A673 (cell line): ENCODE data around the gene IPCEF1. TPM values are rescaled to one million over a fixed set of nuclear protein-coding genes. Genes with fewer than 3 reads are reported as not detected.

Experiments used
- BruUV-seq: library from RNA; stranded (reverse); fragments of 400-500 nt; replicated peaks from 2 replicates; lab custom pipeline; 2021; lab: Mats Ljungman, UMichigan
- CTCF ChIA-PET: fragments of 300-600 bp; sonication (Branson Sonifier 250); formaldehyde crosslinking; loops from one replicate; lab custom pipeline; 2022; ENCODE audit warnings: antibody characterized with exemption; lab: Charles Lee
- POLR2A ChIA-PET: fragments of 300-600 bp; sonication (Branson Sonifier 250); formaldehyde crosslinking; loops from one replicate; lab custom pipeline; 2022; ENCODE audit warnings: antibody characterized with exemption; ENCODE audit not compliant: low non-redundant PET; lab: Charles Lee
- DNase-seq: peaks from one replicate; pipeline ENCODE4 v3.0.0-alpha.2; 2015; ENCODE audit warnings: low spot score
- H3K27ac ChIP-seq: fragments of 200-600 bp; sonication (generic); 2 replicates; pipeline ENCODE4 v1.5.1; 2016; ENCODE audit warnings: mixed run types, low read depth, mild to moderate bottlenecking, mixed read lengths, antibody characterized with exemption, low read length; ENCODE audit not compliant: poor library complexity, severe bottlenecking
- H3K27me3 ChIP-seq: fragments of 200-600 bp; sonication (generic); replicated peaks from 2 replicates; pipeline ENCODE4 v1.6.1; 2017; ENCODE audit warnings: mixed run types, low read depth, mild to moderate bottlenecking, mixed read lengths, antibody characterized with exemption, low read length; ENCODE audit not compliant: insufficient read depth, poor library complexity
- H3K36me3 ChIP-seq: fragments of 200-600 bp; sonication (generic); 2 replicates; pipeline ENCODE4 v1.6.1; 2016; ENCODE audit warnings: mixed run types, mild to moderate bottlenecking, mixed read lengths, antibody characterized with exemption, low read length; ENCODE audit not compliant: insufficient read depth, poor library complexity, severe bottlenecking
- H3K4me1 ChIP-seq: fragments of 200-600 bp; sonication (generic); 2 replicates; pipeline ENCODE4 v1.6.1; 2017; ENCODE audit warnings: mixed run types, mild to moderate bottlenecking, mixed read lengths, antibody characterized with exemption, low read length; ENCODE audit not compliant: insufficient read depth, poor library complexity, severe bottlenecking
- H3K4me3 ChIP-seq: fragments of 200-600 bp; sonication (generic); 2 replicates; pipeline ENCODE4 v1.5.1; 2016; ENCODE audit warnings: low read depth, mixed run types, mild to moderate bottlenecking, mixed read lengths, low read length; ENCODE audit not compliant: poor library complexity, severe bottlenecking
- H3K9me3 ChIP-seq: fragments of 200-600 bp; sonication (generic); 2 replicates; pipeline ENCODE4 v1.6.1; 2016; ENCODE audit warnings: mixed run types, low read depth, mild to moderate bottlenecking, mixed read lengths, antibody characterized with exemption, low read length; ENCODE audit not compliant: poor library complexity, severe bottlenecking
- EZH2 ChIP-seq: fragments of 200-600 bp; sonication (generic); IDR thresholded peaks from 2 replicates; pipeline ENCODE4 v1.6.1; 2017; ENCODE audit warnings: borderline replicate concordance, low read depth, mild to moderate bottlenecking, mixed read lengths, antibody characterized with exemption, low read length; ENCODE audit not compliant: poor library complexity, severe bottlenecking
- intact Hi-C: fragments of 100-400 bp; cut with micrococcal nuclease; formaldehyde crosslinking; loops from one replicate; pipeline ENCODE4 v1.10.0; 2022; ENCODE audit not compliant: unreplicated experiment
- total RNA-seq: library from RNA; stranded (reverse); gene quantifications from 2 replicates; pipeline ENCODE4 v1.2.3, GENCODE V29; 2021
- TF ChIP-seq, protein P1 (sequence below): fragments of 300-800, 200-600 bp; sonication (generic); conservative IDR thresholded peaks from 2 replicates; pipeline ENCODE4 v1.5.1; 2017; ENCODE audit warnings: low read depth, mild to moderate bottlenecking, antibody characterized with exemption, low read length, moderate library complexity, mixed read lengths

Gene IPCEF1
- total RNA-seq, 1 experiment from 2014 or later: 1.4 TPM

DNA sequence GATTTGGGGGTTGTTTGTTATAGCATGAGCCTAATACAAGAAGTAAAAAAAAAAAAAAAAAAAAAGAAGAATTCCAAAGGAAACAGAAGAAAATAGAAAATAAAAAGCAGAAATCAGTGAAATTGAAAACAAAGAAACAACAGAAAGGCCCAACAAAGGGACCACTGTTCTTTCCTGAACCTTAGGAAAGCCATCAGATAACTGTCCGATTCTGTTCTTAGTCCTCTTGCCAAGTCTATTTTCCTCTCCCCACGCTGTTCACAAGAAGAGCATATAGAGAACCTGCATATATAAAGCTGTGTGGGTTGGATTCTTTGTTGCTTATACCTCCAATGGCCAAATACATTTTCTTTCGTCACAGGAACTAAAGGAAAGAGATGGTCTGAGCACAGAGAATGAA, 38.0 kb upstream of the IPCEF1 start:
- no peak overlapping the region for H3K27ac ChIP-seq
- BruUV-seq: no TSS peak
- ChIA-PET POLR2A (no interaction called here), CTCF (no interaction called here)
- H3K27me3 ChIP-seq: no peaks in the 10 kb centered on the region
- DNase-seq: no peak
- H3K4me3 ChIP-seq: no peak overlapping the region
- no peaks in the 10 kb centered on the region for H3K9me3 ChIP-seq
- TF ChIP-seq, protein P1, sequence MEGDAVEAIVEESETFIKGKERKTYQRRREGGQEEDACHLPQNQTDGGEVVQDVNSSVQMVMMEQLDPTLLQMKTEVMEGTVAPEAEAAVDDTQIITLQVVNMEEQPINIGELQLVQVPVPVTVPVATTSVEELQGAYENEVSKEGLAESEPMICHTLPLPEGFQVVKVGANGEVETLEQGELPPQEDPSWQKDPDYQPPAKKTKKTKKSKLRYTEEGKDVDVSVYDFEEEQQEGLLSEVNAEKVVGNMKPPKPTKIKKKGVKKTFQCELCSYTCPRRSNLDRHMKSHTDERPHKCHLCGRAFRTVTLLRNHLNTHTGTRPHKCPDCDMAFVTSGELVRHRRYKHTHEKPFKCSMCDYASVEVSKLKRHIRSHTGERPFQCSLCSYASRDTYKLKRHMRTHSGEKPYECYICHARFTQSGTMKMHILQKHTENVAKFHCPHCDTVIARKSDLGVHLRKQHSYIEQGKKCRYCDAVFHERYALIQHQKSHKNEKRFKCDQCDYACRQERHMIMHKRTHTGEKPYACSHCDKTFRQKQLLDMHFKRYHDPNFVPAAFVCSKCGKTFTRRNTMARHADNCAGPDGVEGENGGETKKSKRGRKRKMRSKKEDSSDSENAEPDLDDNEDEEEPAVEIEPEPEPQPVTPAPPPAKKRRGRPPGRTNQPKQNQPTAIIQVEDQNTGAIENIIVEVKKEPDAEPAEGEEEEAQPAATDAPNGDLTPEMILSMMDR: no peak
- TF ChIP-seq EZH2: no peak
- intact Hi-C loops: no loop called here
- H3K36me3 ChIP-seq: no peaks in the 10 kb centered on the region
- H3K4me1 ChIP-seq: no peaks in the 10 kb centered on the region

- TF ChIP-seq, protein P1: no peak
- TF ChIP-seq EZH2: no peak
- POLR2A ChIA-PET: no interaction called here
- Histone ChIP-seq H3K4me3 (no peak overlapping the region), H3K4me1 (no peaks in the 10 kb centered on the region), H3K36me3 (no peaks in the 10 kb centered on the region), H3K27me3 (no peaks in the 10 kb centered on the region), H3K27ac (no peak overlapping the region), H3K9me3 (no peaks in the 10 kb centered on the region)
- CTCF ChIA-PET: no interaction called here
- no peak for DNase-seq
- intact Hi-C loops: no loop called here
- no TSS peak for BruUV-seq
These were observed 33.4 kb upstream of the IPCEF1 start for GRCh38 chr6:154390034-154390433.

DNA sequence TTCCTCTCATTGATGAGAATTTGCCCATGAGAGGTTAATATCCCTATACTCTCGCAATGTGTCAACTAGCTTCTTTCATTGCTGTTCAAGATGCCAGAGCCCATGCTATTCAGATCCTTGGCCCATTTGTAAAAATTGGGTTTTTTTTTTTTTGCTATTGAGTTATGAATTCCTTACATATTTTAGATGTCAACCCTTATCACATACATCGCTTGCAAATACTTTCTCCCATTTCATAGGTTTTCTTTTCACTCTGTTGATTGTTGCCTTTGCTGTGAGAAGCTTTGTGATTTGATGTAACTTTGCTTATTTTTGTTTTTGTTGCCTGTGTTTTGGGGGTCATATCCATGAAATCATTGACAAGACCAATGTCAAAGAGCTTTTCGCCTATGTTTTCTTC, 32.2 kb upstream of the IPCEF1 start:
- POLR2A ChIA-PET: no interaction called here
- no peak for DNase-seq
- intact Hi-C loops: no loop called here
- TF ChIP-seq, protein P1: no peak
- no peak for TF ChIP-seq EZH2
- Histone ChIP-seq H3K4me1 (no peaks in the 10 kb centered on the region), H3K27me3 (no peaks in the 10 kb centered on the region), H3K36me3 (no peaks in the 10 kb centered on the region), H3K27ac (no peak overlapping the region), H3K9me3 (no peaks in the 10 kb centered on the region), H3K4me3 (no peak overlapping the region)
- no TSS peak for BruUV-seq
- CTCF ChIA-PET: interaction anchor here (0.6 kb wide), 1 partner anchor 52 kb away, joined by 6 read pairs; no protein-coding TSS in a partner anchor
